GM23248 (cell line): Measurements from ENCODE around the gene PPP1R1B. TPM values are rescaled to one million over a fixed set of nuclear protein-coding genes. Genes with fewer than 3 reads are reported as not detected.

ENCODE experiments used
- DNase-seq: peaks from one replicate; pipeline ENCODE4 v3.0.0-alpha.2; 2015
- H2AFZ ChIP-seq: fragments of 200-600 bp; sonication (generic); 2 replicates; pipeline ENCODE4 v1.6.1; 2016; ENCODE audit warnings: antibody characterized with exemption
- H3F3A ChIP-seq: fragments of 200-600 bp; sonication (generic); 2 replicates; pipeline ENCODE4 v1.6.1; 2016; ENCODE audit warnings: mild to moderate bottlenecking, antibody characterized with exemption, mixed run types; ENCODE audit not compliant: insufficient read depth
- H3K27ac ChIP-seq: fragments of 200-600 bp; sonication (generic); 2 replicates; pipeline ENCODE4 v1.5.1; 2016; ENCODE audit warnings: mild to moderate bottlenecking
- H3K27me3 ChIP-seq: fragments of 200-600 bp; sonication (generic); replicated peaks from 2 replicates; pipeline ENCODE4 v1.6.1; 2016; ENCODE audit warnings: mild to moderate bottlenecking; ENCODE audit not compliant: insufficient read depth
- H3K36me3 ChIP-seq: fragments of 200-600 bp; sonication (generic); 2 replicates; pipeline ENCODE4 v1.6.1; 2016; ENCODE audit warnings: low read depth, mild to moderate bottlenecking
- H3K4me1 ChIP-seq: fragments of 200-600 bp; sonication (generic); 2 replicates; pipeline ENCODE4 v1.6.1; 2016; ENCODE audit warnings: mild to moderate bottlenecking; ENCODE audit not compliant: insufficient read depth
- H3K4me2 ChIP-seq: fragments of 200-600 bp; sonication (generic); one replicate; pipeline ENCODE4 v1.6.1; 2016; ENCODE audit warnings: mild to moderate bottlenecking; ENCODE audit not compliant: unreplicated experiment
- H3K4me3 ChIP-seq: fragments of 200-600 bp; sonication (generic); 2 replicates; pipeline ENCODE4 v1.5.1; 2016; ENCODE audit warnings: mild to moderate bottlenecking
- H3K79me2 ChIP-seq: fragments of 200-600 bp; sonication (generic); 2 replicates; pipeline ENCODE4 v1.6.1; 2016; ENCODE audit warnings: mild to moderate bottlenecking; ENCODE audit not compliant: insufficient read depth
- H3K9ac ChIP-seq: fragments of 200-600 bp; sonication (generic); 2 replicates; pipeline ENCODE4 v1.6.1; 2016; ENCODE audit warnings: mild to moderate bottlenecking
- H3K9me2 ChIP-seq: fragments of 200-600 bp; sonication (generic); 2 replicates; pipeline ENCODE4 v1.6.1; 2016; ENCODE audit warnings: mixed run types, mild to moderate bottlenecking, moderate library complexity; ENCODE audit not compliant: insufficient read depth
- H3K9me3 ChIP-seq: fragments of 200-600 bp; sonication (generic); one replicate; pipeline ENCODE4 v1.6.1; 2017; ENCODE audit warnings: low read depth
- H4K20me1 ChIP-seq: fragments of 200-600 bp; sonication (generic); 2 replicates; pipeline ENCODE4 v1.6.0; 2016; ENCODE audit not compliant: insufficient read depth
- EZH2 ChIP-seq: fragments of 200-600 bp; sonication (generic); IDR thresholded peaks from 2 replicates; pipeline ENCODE4 v1.6.1; 2018; ENCODE audit warnings: antibody characterized with exemption, mild to moderate bottlenecking; ENCODE audit not compliant: insufficient read depth, poor library complexity, severe bottlenecking
- EZH2phosphoT487 ChIP-seq: fragments of 200-600 bp; sonication (generic); IDR thresholded peaks from 2 replicates; pipeline ENCODE4 v1.6.1; 2018; ENCODE audit warnings: antibody characterized with exemption, moderate library complexity, mild to moderate bottlenecking, low read depth; ENCODE audit not compliant: insufficient read depth
- WGBS, 2 experiments: methylation state at CpG; one replicate each; pipeline ENCODE4 v1.1.6; 2015 to 2017; ENCODE audit warnings: low lambda C conversion rate in 2 of 2, low coverage in 1 of 2; ENCODE audit errors: missing lambda C conversion rate in 2 of 2; 5-methylcytosine and 5-hydroxymethylcytosine counted together
- in situ Hi-C: fragments of 300-500 bp; cut with MboI; formaldehyde crosslinking; loops from 2 replicates; pipeline ENCODE4 v1.15.0; 2020
- polyA plus RNA-seq: library from polyadenylated mRNA; unstranded; fragments of >200 nt; fragmentation: Nextera tagmentation; extraction: Ambion mirVana; gene quantifications from 2 replicates; pipeline ENCODE4 v1.2.1, GENCODE V29; 2016
- total RNA-seq: library from RNA; depleted of rRNA; stranded (reverse); fragments of >200 nt; shearing (Covaris generic); gene quantifications from 2 replicates; pipeline ENCODE4 v1.2.3, GENCODE V29; 2014

PPP1R1B gene
- total and polyA plus RNA-seq, 2 experiments from 2014 or later = not detected

- Histone ChIP-seq H3K4me2 (no peak overlapping the region), H3K27ac (no peak overlapping the region)
These were observed 40.7 kb downstream of the PPP1R1B start for GRCh38 chr17:39667262-39667944.

GRCh38 chr17:39667945-39668924 lies 41.5 kb downstream of the PPP1R1B start, which contains the start of gene PNMT:
Gene PNMT (plus strand): TSS chr17:39668453. CDS start chr17:39668476, 23 bp downstream.
- Histone ChIP-seq H2AFZ (peak within 1 kb of the TSS; percentile 53), H3K9ac (no peak within 1 kb of the TSS), H3K4me3 (peak within 1 kb of the TSS; percentile 53)

More at GRCh38 chr17:39667262-39667944, 40.7 kb downstream of the PPP1R1B start:
- 9 to 11% methylated on average over 25 to 48 of the region's 49 CpGs for WGBS, 2 experiments
- in situ Hi-C loops = no loop called here
- no peaks in the 10 kb centered on the region for H3K79me2 ChIP-seq
- peak; percentile 35 for DNase-seq
- H3K4me3 ChIP-seq = no peak overlapping the region
- peaks cover 37% of the 10 kb centered on the region; the same call in 1 of the 2 replicates for H3K27me3 ChIP-seq
- H4K20me1 ChIP-seq = no peaks in the 10 kb centered on the region
- H3K4me1 ChIP-seq = no peaks in the 10 kb centered on the region
- H3F3A ChIP-seq = no peaks in the 10 kb centered on the region
- no peaks in the 10 kb centered on the region for H3K9me3 ChIP-seq
- TF ChIP-seq EZH2phosphoT487 (no peak), EZH2 (peak; percentile 61)
- no peaks in the 10 kb centered on the region for H3K9me2 ChIP-seq
- no peaks in the 10 kb centered on the region for H3K36me3 ChIP-seq
- no peak overlapping the region for H2AFZ ChIP-seq
- H3K9ac ChIP-seq = no peak overlapping the region

GRCh38 chr17:39669897-39670735 lies 43.4 kb downstream of the PPP1R1B start:
- DNase-seq = no peak
- Histone ChIP-seq H3K9me3 (no peaks in the 10 kb centered on the region), H3K4me1 (no peaks in the 10 kb centered on the region), H3F3A (no peaks in the 10 kb centered on the region), H3K27ac (no peak overlapping the region), H4K20me1 (no peaks in the 10 kb centered on the region), H2AFZ (no peak overlapping the region), H3K27me3 (peaks cover 37% of the 10 kb centered on the region; the same call in 1 of the 2 replicates), H3K79me2 (no peaks in the 10 kb centered on the region), H3K4me2 (no peak overlapping the region), H3K9ac (no peak overlapping the region), H3K9me2 (no peaks in the 10 kb centered on the region), H3K36me3 (no peaks in the 10 kb centered on the region), H3K4me3 (no peak overlapping the region)
- in situ Hi-C loops = no loop called here
- WGBS, 2 experiments = 77 to 80% methylated on average over 22 of the region's 23 CpGs
- TF ChIP-seq EZH2 (no peak), EZH2phosphoT487 (no peak)

More at GRCh38 chr17:39667945-39668924, 41.5 kb downstream of the PPP1R1B start, which contains the start of gene PNMT:
- H3K9me2 ChIP-seq = no peaks in the 10 kb centered on the region
- no peaks in the 10 kb centered on the region for H3K4me1 ChIP-seq
- WGBS, 2 experiments = 2 to 3% methylated on average over 31 to 85 of the region's 85 CpGs
- no peaks in the 10 kb centered on the region for H3K9me3 ChIP-seq
- H4K20me1 ChIP-seq = no peaks in the 10 kb centered on the region
- peak; percentile 79 for DNase-seq
- H3K36me3 ChIP-seq = no peaks in the 10 kb centered on the region
- peaks cover 37% of the 10 kb centered on the region; the same call in 1 of the 2 replicates for H3K27me3 ChIP-seq
- TF ChIP-seq EZH2 (peak; percentile 87), EZH2phosphoT487 (no peak; the same call in 1 of the 2 replicates)
- H3F3A ChIP-seq = no peaks in the 10 kb centered on the region
- H3K4me2 ChIP-seq = peak within 1 kb of the TSS; percentile 55
- in situ Hi-C loops = no loop called here
- H3K27ac ChIP-seq = no peak within 1 kb of the TSS
- no peaks in the 10 kb centered on the region for H3K79me2 ChIP-seq

- Histone ChIP-seq H3K4me2 (no peak overlapping the region), H3K27me3 (peaks cover 36% of the 10 kb centered on the region; the same call in 1 of the 2 replicates), H3F3A (no peaks in the 10 kb centered on the region), H3K79me2 (no peaks in the 10 kb centered on the region), H3K4me1 (no peaks in the 10 kb centered on the region), H3K36me3 (no peaks in the 10 kb centered on the region), H2AFZ (no peak overlapping the region), H3K9me2 (no peaks in the 10 kb centered on the region), H4K20me1 (no peaks in the 10 kb centered on the region), H3K27ac (no peak overlapping the region), H3K9ac (no peak overlapping the region), H3K9me3 (no peaks in the 10 kb centered on the region), H3K4me3 (no peak overlapping the region)
- TF ChIP-seq EZH2phosphoT487 = no peak
- no peak for TF ChIP-seq EZH2
- in situ Hi-C loops = no loop called here
- WGBS, 2 experiments = 16 to 18% methylated on average over 4 of the region's 4 CpGs
- no peak for DNase-seq
These were observed 44.0 kb downstream of the PPP1R1B start for GRCh38 chr17:39670746-39671145.
